ENCODE results near the gene KRTAP10-8.

GRCh38 chr21:44574457-44575306 lies 37.2 kb upstream of the KRTAP10-8 start:
- TF ChIP-seq CTCF (conservative IDR thresholded peaks at IDR 0.05; ENCODE audit: low read depth in 2 of 2) (no peak), POLR2AphosphoS5 (IDR thresholded peaks at IDR 0.05; ENCODE audit: low read depth) (no peak), EZH2phosphoT487 (IDR thresholded peaks at IDR 0.05; ENCODE audit: unreplicated experiment) (no peak), ZNF331 (CRISPR knock-in tag; IDR thresholded peaks at IDR 0.05; ENCODE audit: low read depth) (no peak), REST (IDR thresholded peaks at IDR 0.05; ENCODE audit: unreplicated experiment) (no peak), STAT1 (IDR thresholded peaks at IDR 0.05; ENCODE audit: unreplicated experiment) (no peak), EZH2 (IDR thresholded peaks at IDR 0.05; ENCODE audit: low read depth, unreplicated experiment) (no peak), NANOG (IDR thresholded peaks at IDR 0.05; ENCODE audit: borderline replicate concordance) (no peak), CREB1 (CRISPR knock-in tag; IDR thresholded peaks at IDR 0.05; ENCODE audit: low read depth) (no peak), JUNB (IDR thresholded peaks at IDR 0.05; ENCODE audit: unreplicated experiment) (no peak), ZNF462 (CRISPR knock-in tag; IDR thresholded peaks at IDR 0.05) (no peak), ETS1 (IDR thresholded peaks at IDR 0.05) (no peak), ZNF114 (CRISPR knock-in tag; IDR thresholded peaks at IDR 0.05) (no peak)
